ENCODE measurements around the gene MFSD6.

MFSD6 gene

GRCh38 chr2:190443055-190443454 is 34.9 kb downstream of the MFSD6 start:
- DNase-seq, result no peak

- no peak for DNase-seq
Measured at GRCh38 chr2:190443778-190444481, 35.8 kb downstream of the MFSD6 start.

GRCh38 chr2:190444976-190445375 is 36.8 kb downstream of the MFSD6 start:
- DNase-seq, result no peak

- no peak for DNase-seq
Measured at GRCh38 chr2:190446193-190446592, 38.0 kb downstream of the MFSD6 start.

- no peak for DNase-seq
Measured at GRCh38 chr2:190446750-190447516, 38.8 kb downstream of the MFSD6 start.

GRCh38 chr2:190447766-190448165 is 39.6 kb downstream of the MFSD6 start:
- DNase-seq, result no peak

- DNase-seq, result no peak
Measured at GRCh38 chr2:190449925-190450324, 41.8 kb downstream of the MFSD6 start.

GRCh38 chr2:190450363-190450762 is 42.2 kb downstream of the MFSD6 start:
- no peak for DNase-seq

- no peak for DNase-seq
Measured at GRCh38 chr2:190451561-190452176, 43.5 kb downstream of the MFSD6 start.

GRCh38 chr2:190452433-190452832 is 44.3 kb downstream of the MFSD6 start:
- no peak for DNase-seq

GRCh38 chr2:190454795-190455194 is 46.6 kb downstream of the MFSD6 start:
- no peak for DNase-seq

- DNase-seq, result no peak
Measured at GRCh38 chr2:190455358-190456095, 47.4 kb downstream of the MFSD6 start.

- no peak for DNase-seq
Measured at GRCh38 chr2:190456833-190457232, 48.7 kb downstream of the MFSD6 start.

GRCh38 chr2:190457256-190457655 is 49.1 kb downstream of the MFSD6 start:
- no peak for DNase-seq

GRCh38 chr2:190458352-190459107 is 50.4 kb downstream of the MFSD6 start:
- DNase-seq, result no peak

GRCh38 chr2:190459881-190460280 is 51.7 kb downstream of the MFSD6 start:
- no peak for DNase-seq

GRCh38 chr2:190460487-190460886 is 52.3 kb downstream of the MFSD6 start:
- DNase-seq, result no peak

- DNase-seq, result no peak
Measured at GRCh38 chr2:190462181-190462580, 54.0 kb downstream of the MFSD6 start.

GRCh38 chr2:190462611-190463010 is 54.5 kb downstream of the MFSD6 start:
- no peak for DNase-seq

- no peak for DNase-seq
Measured at GRCh38 chr2:190465060-190465459, 56.9 kb downstream of the MFSD6 start.

- no peak for DNase-seq
Measured at GRCh38 chr2:190466819-190467446, 58.8 kb downstream of the MFSD6 start.

- no peak for DNase-seq
Measured at GRCh38 chr2:190467575-190468083, 59.5 kb downstream of the MFSD6 start.

Data from NCI-H1436 treated with DMSO at 0.1 percent for 48 hours (cell line).